CD14-positive monocyte (primary cell): Measurements from ENCODE around the gene BCOR. TPM values are rescaled to one million over a fixed set of nuclear protein-coding genes. Genes with fewer than 3 reads are reported as not detected.

Experiments
- DNase-seq, 3 donors: peaks; one replicate each; pipeline ENCODE4 v3.0.0-alpha.2; 2011 to 2022
- H2AFZ ChIP-seq: 2 replicates; pipeline ENCODE4 v1.6.0; 2012; ENCODE audit warnings: mild to moderate bottlenecking, low read depth, low read length, inconsistent platforms; ENCODE audit not compliant: insufficient read depth, poor library complexity, severe bottlenecking
- H3K27ac ChIP-seq, 2 donors: 1 replicate in 1 of 2; 2 replicates in 1 of 2; pipeline ENCODE4 v1.5.1; 2012 to 2013; ENCODE audit warnings: low read length in 2 of 2, control low read depth in 1 of 2, inconsistent platforms in 1 of 2, low read depth in 1 of 2, mild to moderate bottlenecking in 1 of 2
- H3K27me3 ChIP-seq, 2 donors: one replicate each; pipeline versions ENCODE4 v1.6.0 to v1.6.1; 2011 to 2013; ENCODE audit warnings: low read length in 2 of 2; ENCODE audit not compliant: control insufficient read depth in 2 of 2, insufficient read depth in 2 of 2
- H3K36me3 ChIP-seq, 2 donors: replicated peaks in 1 of 2; 1 replicate in 1 of 2; 2 replicates in 1 of 2; pipeline versions ENCODE4 v1.5.1 to v1.6.1; 2012 to 2013; ENCODE audit warnings: low read length in 2 of 2, control low read depth in 1 of 2, inconsistent platforms in 1 of 2, mild to moderate bottlenecking in 1 of 2; ENCODE audit not compliant: insufficient read depth in 2 of 2, control insufficient read depth in 1 of 2
- H3K4me1 ChIP-seq, 2 donors: 1 replicate in 1 of 2; 2 replicates in 1 of 2; pipeline versions ENCODE4 v1.5.1 to v1.6.1; 2012 to 2013; ENCODE audit warnings: low read length in 2 of 2, control low read depth in 1 of 2, inconsistent platforms in 1 of 2, mild to moderate bottlenecking in 1 of 2, moderate library complexity in 1 of 2; ENCODE audit not compliant: insufficient read depth in 2 of 2, control insufficient read depth in 1 of 2
- H3K4me2 ChIP-seq: replicated peaks from 2 replicates; pipeline ENCODE3; 2012; ENCODE audit warnings: low read length, moderate library complexity, mild to moderate bottlenecking; ENCODE audit not compliant: poor library complexity, severe bottlenecking; ENCODE audit errors: extremely low read depth
- H3K4me3 ChIP-seq, 3 experiments: fragments of 200-600 bp in 1 of 3; sonication (generic) in 1 of 3; replicated peaks in 1 of 3; 1 replicate in 2 of 3; 2 replicates in 1 of 3; pipeline ENCODE4 v1.5.1; 2011 to 2013; ENCODE audit warnings: low read length in 3 of 3, mild to moderate bottlenecking in 3 of 3, control low read depth in 2 of 3, low read depth in 2 of 3, inconsistent platforms in 1 of 3, moderate library complexity in 1 of 3
- H3K79me2 ChIP-seq: 2 replicates; pipeline ENCODE4 v1.6.0; 2012; ENCODE audit warnings: mild to moderate bottlenecking, control low read depth, inconsistent platforms, low read length, moderate library complexity; ENCODE audit not compliant: insufficient read depth
- H3K9ac ChIP-seq: 2 replicates; pipeline ENCODE4 v1.6.0; 2017; ENCODE audit warnings: low read length, mild to moderate bottlenecking; ENCODE audit not compliant: insufficient read depth, poor library complexity, severe bottlenecking
- H3K9me3 ChIP-seq, 2 donors: replicated peaks in 1 of 2; 1 replicate in 1 of 2; 2 replicates in 1 of 2; pipeline versions ENCODE4 v1.5.1 to v1.6.1; 2012 to 2013; ENCODE audit warnings: low read length in 2 of 2, control low read depth in 1 of 2; ENCODE audit not compliant: control insufficient read depth in 1 of 2, insufficient read depth in 1 of 2
- H4K20me1 ChIP-seq: 2 replicates; pipeline ENCODE4 v1.6.0; 2012; ENCODE audit warnings: mild to moderate bottlenecking, low read length, control low read depth, moderate library complexity; ENCODE audit not compliant: insufficient read depth
- H3K27ac Mint-ChIP-seq, 7 donors: one replicate each; pipeline ENCODE4 v1.8.0; 2020; ENCODE audit warnings: mild to moderate bottlenecking in 7 of 7, mixed read lengths in 7 of 7, moderate library complexity in 6 of 7, inconsistent platforms in 2 of 7
- H3K27me3 Mint-ChIP-seq, 3 donors: one replicate each; pipeline ENCODE4 v1.8.0; 2021 to 2022; ENCODE audit warnings: low read depth in 3 of 3, mild to moderate bottlenecking in 3 of 3, mixed read lengths in 3 of 3, moderate library complexity in 3 of 3, inconsistent platforms in 1 of 3
- H3K36me3 Mint-ChIP-seq, 2 donors: one replicate each; pipeline ENCODE4 v1.8.0; 2020; ENCODE audit warnings: mixed read lengths in 2 of 2, inconsistent platforms in 1 of 2, mild to moderate bottlenecking in 1 of 2
- H3K4me1 Mint-ChIP-seq: one replicate; pipeline ENCODE4 v1.8.0; 2020; ENCODE audit warnings: mild to moderate bottlenecking, mixed read lengths
- H3K4me3 Mint-ChIP-seq, 2 donors: one replicate each; pipeline ENCODE4 v1.8.0; 2020; ENCODE audit warnings: mild to moderate bottlenecking in 2 of 2, mixed read lengths in 2 of 2, moderate library complexity in 1 of 2
- H3K9me3 Mint-ChIP-seq, 7 donors: one replicate each; pipeline ENCODE4 v1.8.0; 2020 to 2022; ENCODE audit warnings: mixed read lengths in 7 of 7, mild to moderate bottlenecking in 6 of 7, moderate library complexity in 6 of 7, inconsistent platforms in 2 of 7
- CTCF ChIP-seq: fragments of 200-600 bp; IDR thresholded peaks from one replicate; pipeline ENCODE4 v1.8.0; 2022; ENCODE audit warnings: antibody characterized with exemption, mild to moderate bottlenecking
- WGBS: methylation state at CpG from one replicate; pipeline ENCODE4 v1.1.5; 2013; ENCODE audit warnings: missing lambda C conversion rate; ENCODE audit not compliant: insufficient coverage; 5-methylcytosine and 5-hydroxymethylcytosine counted together
- intact Hi-C, 2 donors: fragments of 100-400 bp; cut with micrococcal nuclease; formaldehyde crosslinking; loops; one replicate each; pipeline versions ENCODE4 v1.15.0 to v1.15.1; 2023
- polyA plus RNA-seq, 3 donors: library from polyadenylated mRNA; depleted of rRNA in 1 of 3; unstranded in 2 of 3; stranded (reverse) in 1 of 3; fragments of 300-500 nt in 2 of 3; fragments of >200 nt in 1 of 3; fragmentation: Illumina TruSeq in 2 of 3; gene quantifications; 1 replicate in 2 of 3; 2 replicates in 1 of 3; pipeline ENCODE4 v1.2.3, GENCODE V29; 2012 to 2021

The BCOR gene
- polyA plus RNA-seq, 3 donors, result 1.1 to 8.2 (median 2.6) TPM

DNA sequence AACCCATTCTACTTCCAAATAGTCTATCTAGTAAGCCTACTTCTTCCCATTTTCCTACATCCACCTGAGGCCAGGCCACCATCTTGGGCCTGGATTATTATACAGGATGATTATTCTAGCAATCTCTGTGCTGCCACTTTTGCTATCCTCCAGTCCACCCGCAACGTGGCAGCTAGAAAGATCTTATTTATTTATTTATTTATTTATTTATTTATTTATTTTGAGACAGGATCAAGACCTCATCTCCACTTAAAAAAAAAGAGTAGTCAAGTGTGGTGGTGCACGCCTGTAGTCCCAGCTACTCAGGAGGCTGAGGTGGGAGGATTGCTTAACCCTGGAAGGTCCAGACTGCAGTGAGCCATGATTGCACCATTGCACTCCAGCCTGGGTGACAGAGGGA, 15.2 kb upstream of the BCOR start:
- H3K4me1 ChIP-seq, result peaks cover 8 to 17% of the 10 kb centered on the region in 2 donors
- no peak overlapping the region for H3K4me3 Mint-ChIP-seq
- H3K4me3 ChIP-seq, result no peak overlapping the region
- WGBS, result no CpG with 5 or more reads among the region's 3 CpGs
- H3K27me3 Mint-ChIP-seq, result peaks cover 7 to 32% (median 12%) of the 10 kb centered on the region in 3 donors
- H3K27ac Mint-ChIP-seq, result peak overlapping the region in 1 of 7 donors; percentile 11
- intact Hi-C loops, result no loop called here
- H3K79me2 ChIP-seq, result no peaks in the 10 kb centered on the region
- H4K20me1 ChIP-seq, result no peaks in the 10 kb centered on the region
- no peak for TF ChIP-seq CTCF
- DNase-seq, result peak in 1 of 3 donors; percentile 54
- H3K27me3 ChIP-seq, result peaks cover 0 to 7% of the 10 kb centered on the region in 2 donors
- no peak overlapping the region for H3K4me2 ChIP-seq
- H3K4me1 Mint-ChIP-seq, result peaks cover 2% of the 10 kb centered on the region
- H2AFZ ChIP-seq, result no peak overlapping the region
- no peak overlapping the region for H3K9ac ChIP-seq
- no peaks in the 10 kb centered on the region for H3K9me3 ChIP-seq
- H3K9me3 Mint-ChIP-seq, result peaks cover 0 to 7% (median 3%) of the 10 kb centered on the region in 7 donors
- H3K36me3 ChIP-seq, result no peaks in the 10 kb centered on the region
- peaks cover 0 to 3% of the 10 kb centered on the region in 2 donors for H3K36me3 Mint-ChIP-seq
- no peak overlapping the region for H3K27ac ChIP-seq

GRCh38 chrX:40111868-40112267, 14.1 kb upstream of the BCOR start:
- H3K27me3 Mint-ChIP-seq, result peaks cover 6 to 41% (median 15%) of the 10 kb centered on the region in 3 donors
- Histone ChIP-seq H3K9me3 (no peaks in the 10 kb centered on the region), H3K4me3 (no peak overlapping the region), H3K79me2 (no peaks in the 10 kb centered on the region), H3K4me2 (no peak overlapping the region), H3K27ac (no peak overlapping the region), H3K36me3 (no peaks in the 10 kb centered on the region), H3K27me3 (peaks cover 0 to 9% of the 10 kb centered on the region in 2 donors), H3K9ac (no peak overlapping the region), H4K20me1 (no peaks in the 10 kb centered on the region), H2AFZ (no peak overlapping the region), H3K4me1 (peaks cover 18 to 28% of the 10 kb centered on the region in 2 donors)
- no peak for TF ChIP-seq CTCF
- no peak overlapping the region for H3K27ac Mint-ChIP-seq
- H3K36me3 Mint-ChIP-seq, result peaks cover 2 to 3% of the 10 kb centered on the region in 2 donors
- no peak overlapping the region for H3K4me3 Mint-ChIP-seq
- intact Hi-C loops, result no loop called here
- peaks cover 0 to 13% (median 10%) of the 10 kb centered on the region in 7 donors for H3K9me3 Mint-ChIP-seq
- no CpG with 5 or more reads among the region's 4 CpGs for WGBS
- H3K4me1 Mint-ChIP-seq, result peaks cover 11% of the 10 kb centered on the region
- DNase-seq, result no peak
